ENCODE measurements around the gene PCNX1. TPM values are rescaled to one million over a fixed set of nuclear protein-coding genes. Genes with fewer than 3 reads are reported as not detected.

PCNX1 gene
- total and polyA plus RNA-seq, 2 of the 4 experiments (the other 2 are of a cell fraction): 15.0 to 43.7 TPM

GRCh38 chr14:71122866-71123565 lies 215.8 kb downstream of the PCNX1 start:
- TF ChIP-seq CTCF (conservative IDR thresholded peaks at IDR 0.05; ENCODE audit: low read depth, low read length): no peak
- no peak for DNase-seq
- H3K9me3 ChIP-seq (ENCODE audit: control insufficient read depth, insufficient read depth, low read length): no peaks in the 10 kb centered on the region
- 60% methylated on average over 1 of the region's 2 CpGs; no CpG with 5 or more reads in 1 of the 2 experiments for WGBS, 2 experiments (ENCODE audit: extremely low coverage in 2 of 2, insufficient read length in 1 of 2)
- H4K91ac ChIP-seq (ENCODE audit: insufficient read depth, low read depth, low read length): no peak overlapping the region
- H2BK15ac ChIP-seq (ENCODE audit: low read depth, low read length): no peak overlapping the region
- no peak overlapping the region for H3K4ac ChIP-seq (ENCODE audit: low read depth, low read length)
- H3K56ac ChIP-seq (ENCODE audit: extremely low read depth, insufficient read depth, low read length): no peak overlapping the region
- H3K18ac ChIP-seq (ENCODE audit: low read depth, low read length): no peak overlapping the region
- no peak overlapping the region for H4K5ac ChIP-seq (ENCODE audit: low read depth, low read length)
- H3K4me2 ChIP-seq (ENCODE audit: low read depth, low read length): no peak overlapping the region
- peaks cover 0 to 8% of the 10 kb centered on the region in 2 experiments; a peak in 1 of 4 replicates for H3K79me1 ChIP-seq (ENCODE audit: low read depth in 1 of 2, low read length in 2 of 2)
- no peak overlapping the region for H3K4me3 ChIP-seq (ENCODE audit: insufficient read depth, low read depth, low read length)
- H2AK5ac ChIP-seq (ENCODE audit: low read depth, low read length): no peak overlapping the region
- H3K36me3 ChIP-seq (ENCODE audit: control insufficient read depth, insufficient read depth, low read length): peaks cover 6% of the 10 kb centered on the region; the same call in 1 of the 2 replicates
- no peaks in the 10 kb centered on the region for H4K20me1 ChIP-seq (ENCODE audit: insufficient read depth, low read length)
- H3K14ac ChIP-seq (replicated peaks; ENCODE audit: low read depth, low read length): no peak overlapping the region
- BruUV-seq (replicated peaks): no TSS peak
- peaks cover 9% of the 10 kb centered on the region for H3K9me1 ChIP-seq (ENCODE audit: insufficient read depth, low read length)
- dilution Hi-C loops (cut with HindIII; ENCODE audit: low sequenced_read_pairs, unreplicated experiment) (no loop called here), in situ Hi-C loops (cut with MboI; ENCODE audit: low sequenced_read_pairs) (no loop called here), intact Hi-C loops (cut with micrococcal nuclease) (no loop called here)
- H3K9ac ChIP-seq (ENCODE audit: low read depth, low read length): no peak overlapping the region
- ChIA-PET CTCF (interaction anchor here (0.6 to 0.7 kb wide), 2 partner anchors 117 to 1496 kb away, joined by 3 to 6 read pairs; no protein-coding TSS in a partner anchor), POLR2A (ENCODE audit: unreplicated experiment) (no interaction called here)
- ATAC-seq (ENCODE audit: low read depth): no peak
- no peak overlapping the region for H2BK5ac ChIP-seq (ENCODE audit: low read depth, low read length, poor library complexity, severe bottlenecking)
- H3K4me1 ChIP-seq (ENCODE audit: control insufficient read depth, insufficient read depth, low read length): peaks cover 7% of the 10 kb centered on the region
- H3K27me3 ChIP-seq (ENCODE audit: control insufficient read depth, insufficient read depth, low read length): no peaks in the 10 kb centered on the region
- no peak overlapping the region for H3K27ac ChIP-seq (ENCODE audit: insufficient read depth, low read length)
- no peak overlapping the region for H2AK9ac ChIP-seq (replicated peaks; ENCODE audit: low read depth, low read length, poor library complexity)
- no peak overlapping the region for H2BK20ac ChIP-seq (ENCODE audit: low read depth, low read length)
- H2BK120ac ChIP-seq (ENCODE audit: low read depth, low read length): no peak overlapping the region
- H3K23ac ChIP-seq (ENCODE audit: low read depth, low read length): no peak overlapping the region
- no peak overlapping the region for H2AFZ ChIP-seq (replicated peaks; ENCODE audit: low read length, poor library complexity)
- H4K8ac ChIP-seq (ENCODE audit: low read depth in 2 of 2, low read length in 2 of 2): no peak overlapping the region
